ENCODE data around the gene BICRA. TPM values are rescaled to one million over a fixed set of nuclear protein-coding genes. Genes with fewer than 3 reads are reported as not detected.
"Not testable (repeated sequence)": the region's sequence is repeated elsewhere in the genome, so short reads cannot be mapped to it uniquely, and the experiment has no call there.

Gene BICRA
- total and polyA plus RNA-seq, 2 of the 4 experiments (the other 2 are of a cell fraction): 1.8 to 3.5 TPM

DNA sequence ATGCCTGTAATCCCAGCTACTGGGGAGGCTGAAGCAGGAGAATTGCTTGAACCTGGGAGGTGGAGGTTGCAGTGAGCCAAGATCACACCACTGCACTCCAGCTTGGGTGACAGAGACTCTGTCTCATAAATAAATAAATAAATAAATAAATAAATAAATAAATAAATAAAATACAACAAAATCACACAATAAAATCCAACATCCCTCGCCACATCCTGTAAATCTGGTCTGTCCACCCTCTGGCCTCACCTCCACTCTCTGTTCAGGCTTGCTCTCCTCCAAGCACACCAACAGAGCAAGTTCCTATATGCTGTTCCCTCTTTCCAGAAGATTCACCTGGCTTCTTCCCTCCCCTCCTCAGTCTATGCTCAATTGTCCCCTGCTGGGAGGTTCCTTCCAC lies 25.8 kb upstream of the BICRA start:
- BruUV-seq (replicated peaks); H3K4me2 ChIP-seq (ENCODE audit: low read depth, low read length); H4K20me1 ChIP-seq (ENCODE audit: insufficient read depth, low read length); CTCF ChIA-PET; H3K27me3 ChIP-seq (ENCODE audit: control insufficient read depth, insufficient read depth, low read length); in situ Hi-C loops (cut with MboI; ENCODE audit: low sequenced_read_pairs); H2AFZ ChIP-seq (replicated peaks; ENCODE audit: low read length, poor library complexity); H3K23ac ChIP-seq (ENCODE audit: low read depth, low read length); H3K9me3 ChIP-seq (ENCODE audit: control insufficient read depth, insufficient read depth, low read length); H3K4me1 ChIP-seq (ENCODE audit: control insufficient read depth, insufficient read depth, low read length); H2AK9ac ChIP-seq (replicated peaks; ENCODE audit: low read depth, low read length, poor library complexity); H3K56ac ChIP-seq (ENCODE audit: extremely low read depth, insufficient read depth, low read length); DNase-seq; intact Hi-C loops (cut with micrococcal nuclease); H3K36me3 ChIP-seq (ENCODE audit: control insufficient read depth, insufficient read depth, low read length); POLR2A ChIA-PET (ENCODE audit: unreplicated experiment); H2BK5ac ChIP-seq (ENCODE audit: low read depth, low read length, poor library complexity, severe bottlenecking); H3K18ac ChIP-seq (ENCODE audit: low read depth, low read length); H3K27ac ChIP-seq (ENCODE audit: insufficient read depth, low read length); dilution Hi-C loops (cut with HindIII; ENCODE audit: low sequenced_read_pairs, unreplicated experiment); H3K9ac ChIP-seq (ENCODE audit: low read depth, low read length); H3K79me1 ChIP-seq (ENCODE audit: low read depth in 1 of 2, low read length in 2 of 2); H4K5ac ChIP-seq (ENCODE audit: low read depth, low read length); H3K4me3 ChIP-seq (ENCODE audit: insufficient read depth, low read depth, low read length); ATAC-seq (ENCODE audit: low read depth): not testable (repeated sequence)
- H3K4ac ChIP-seq (ENCODE audit: low read depth, low read length): peak overlapping the region; percentile 73; the same call in 1 of the 2 replicates
- peak overlapping the region; percentile 52; the same call in 1 of the 2 replicates for H3K14ac ChIP-seq (replicated peaks; ENCODE audit: low read depth, low read length)
- H4K8ac ChIP-seq (ENCODE audit: low read depth in 2 of 2, low read length in 2 of 2): peak overlapping the region in 1 of 2 experiments; percentile 63; a peak in 2 of 4 replicates
- 0 out of 3 replicates have a peak overlapping the region, but pooled peaks have one; percentile 20 for H2BK15ac ChIP-seq (ENCODE audit: low read depth, low read length)
- H2BK20ac ChIP-seq (ENCODE audit: low read depth, low read length): peak overlapping the region; percentile 33
- peak overlapping the region; percentile 32; the same call in 1 of the 2 replicates for H4K91ac ChIP-seq (ENCODE audit: insufficient read depth, low read depth, low read length)
- WGBS, 2 experiments (ENCODE audit: extremely low coverage in 2 of 2, insufficient read length in 1 of 2): no CpG with 5 or more reads among the region's 1 CpG
- H2BK120ac ChIP-seq (ENCODE audit: low read depth, low read length): peak overlapping the region; percentile 78; the same call in 1 of the 2 replicates
- peaks cover 11% of the 10 kb centered on the region for H3K9me1 ChIP-seq (ENCODE audit: insufficient read depth, low read length)
- peak overlapping the region; percentile 75; the same call in 1 of the 2 replicates for H2AK5ac ChIP-seq (ENCODE audit: low read depth, low read length)
